ENCODE results near the gene LRTM2. TPM values are rescaled to one million over a fixed set of nuclear protein-coding genes. Genes with fewer than 3 reads are reported as not detected.

The LRTM2 gene
- total and polyA plus RNA-seq, 9 of the 15 experiments (the other 6 are each of a cell fraction or from before 2014, with no cell fraction given), result 0.09 TPM; not detected in 8

DNA sequence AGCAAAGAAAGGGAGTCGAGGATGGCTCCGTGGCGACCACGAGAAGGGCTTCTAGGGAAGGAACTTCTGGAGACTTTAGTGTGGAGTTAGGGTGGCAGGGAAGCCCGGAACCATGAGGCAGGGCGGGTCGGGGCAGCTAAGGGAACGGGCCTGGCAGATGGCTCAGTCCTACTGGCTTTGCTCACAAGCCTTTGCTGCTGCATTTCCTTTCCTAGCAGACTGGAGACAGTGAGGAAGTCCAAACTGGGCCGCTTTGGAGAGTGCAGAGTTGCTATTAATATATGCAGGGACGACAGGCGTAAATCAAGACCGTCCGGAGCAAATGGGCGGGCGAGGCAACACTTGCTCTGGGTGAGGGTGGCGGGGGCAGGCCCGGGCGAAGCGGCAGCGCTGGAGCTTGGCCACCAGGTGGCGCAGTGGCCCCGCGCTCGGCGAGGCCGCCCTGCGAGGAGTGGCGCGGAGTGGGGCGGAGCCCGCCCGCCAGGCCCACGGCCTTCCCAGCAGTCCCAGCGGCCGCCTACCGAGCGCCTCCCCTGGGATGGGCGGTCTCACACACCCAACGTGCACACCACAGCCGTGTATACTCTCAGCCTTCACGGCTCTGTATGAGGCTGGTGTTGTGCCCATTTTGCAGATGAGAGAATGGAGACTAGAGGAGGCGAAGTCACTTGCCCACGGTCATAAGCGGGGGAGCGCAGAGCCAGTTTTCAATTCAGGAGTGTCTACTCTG is 24.4 kb upstream of the LRTM2 start (continued):
- TF ChIP-seq HNRNPL (IDR thresholded peaks at IDR 0.05; ENCODE audit: low read depth, low read length) (no peak), L3MBTL2 (IDR thresholded peaks at IDR 0.05) (0 out of 2 replicates have a peak, but pooled peaks have one; percentile 53), PHB (CRISPR knock-in tag; IDR thresholded peaks at IDR 0.05) (no peak), MYC (IDR thresholded peaks at IDR 0.05; ENCODE audit: low read depth, low read length) (peak; percentile 32; the same call in 1 of the 2 replicates), MYC (CRISPR knock-in tag; IDR thresholded peaks at IDR 0.05; ENCODE audit: borderline replicate concordance, low read depth) (no peak), ETV5 (CRISPR knock-in tag; IDR thresholded peaks at IDR 0.05; ENCODE audit: low read depth) (0 out of 2 replicates have a peak, but pooled peaks have one; percentile 41), ZNF76 (CRISPR knock-in tag; IDR thresholded peaks at IDR 0.05; ENCODE audit: borderline replicate concordance) (no peak), SAFB (IDR thresholded peaks at IDR 0.05; ENCODE audit: borderline replicate concordance, low read depth, low read length) (0 out of 2 replicates have a peak, but pooled peaks have one; percentile 31), IRF2 (CRISPR knock-in tag; IDR thresholded peaks at IDR 0.05) (no peak), ZFP36 (IDR thresholded peaks at IDR 0.05; ENCODE audit: low read depth, low read length, partially characterized antibody) (peak; percentile 17), PHF8 (IDR thresholded peaks at IDR 0.05; ENCODE audit: borderline replicate concordance, low read length) (peak; percentile 14; the same call in 1 of the 2 replicates), GABPB2 (CRISPR knock-in tag; conservative IDR thresholded peaks at IDR 0.05) (no peak), GABPB1 (CRISPR knock-in tag; IDR thresholded peaks at IDR 0.05) (no peak), ZNF561 (CRISPR knock-in tag; conservative IDR thresholded peaks at IDR 0.05) (no peak), ZNF316 (IDR thresholded peaks at IDR 0.05) (no peak), KDM1A (IDR thresholded peaks at IDR 0.05) (peak in 1 of 2 experiments; percentile 74; a peak in 2 of 4 replicates), MAFG (tag; conservative IDR thresholded peaks at IDR 0.05) (no peak), NR1H2 (CRISPR knock-in tag; IDR thresholded peaks at IDR 0.05) (no peak), RAD21 (CRISPR knock-in tag; conservative IDR thresholded peaks at IDR 0.05 in 1 of 2, IDR thresholded peaks at IDR 0.05 in 1 of 2) (peak; percentile 98), KAT7 (CRISPR knock-in tag; IDR thresholded peaks at IDR 0.05; ENCODE audit: borderline replicate concordance) (no peak), ESRRB (CRISPR knock-in tag; IDR thresholded peaks at IDR 0.05; ENCODE audit: borderline replicate concordance) (no peak), ZBED1 (IDR thresholded peaks at IDR 0.05) (0 out of 2 replicates have a peak, but pooled peaks have one; percentile 38), SIN3A (IDR thresholded peaks at IDR 0.05; ENCODE audit: borderline replicate concordance in 2 of 2, control insufficient read depth in 1 of 2, low read depth in 2 of 2, low read length in 2 of 2) (no peak), ZSCAN29 (IDR thresholded peaks at IDR 0.05) (no peak)
- TF ChIP-seq, protein P1, sequence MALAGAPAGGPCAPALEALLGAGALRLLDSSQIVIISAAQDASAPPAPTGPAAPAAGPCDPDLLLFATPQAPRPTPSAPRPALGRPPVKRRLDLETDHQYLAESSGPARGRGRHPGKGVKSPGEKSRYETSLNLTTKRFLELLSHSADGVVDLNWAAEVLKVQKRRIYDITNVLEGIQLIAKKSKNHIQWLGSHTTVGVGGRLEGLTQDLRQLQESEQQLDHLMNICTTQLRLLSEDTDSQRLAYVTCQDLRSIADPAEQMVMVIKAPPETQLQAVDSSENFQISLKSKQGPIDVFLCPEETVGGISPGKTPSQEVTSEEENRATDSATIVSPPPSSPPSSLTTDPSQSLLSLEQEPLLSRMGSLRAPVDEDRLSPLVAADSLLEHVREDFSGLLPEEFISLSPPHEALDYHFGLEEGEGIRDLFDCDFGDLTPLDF (CRISPR knock-in tag; IDR thresholded peaks at IDR 0.05), result no peak
- TF ChIP-seq, protein P2, sequence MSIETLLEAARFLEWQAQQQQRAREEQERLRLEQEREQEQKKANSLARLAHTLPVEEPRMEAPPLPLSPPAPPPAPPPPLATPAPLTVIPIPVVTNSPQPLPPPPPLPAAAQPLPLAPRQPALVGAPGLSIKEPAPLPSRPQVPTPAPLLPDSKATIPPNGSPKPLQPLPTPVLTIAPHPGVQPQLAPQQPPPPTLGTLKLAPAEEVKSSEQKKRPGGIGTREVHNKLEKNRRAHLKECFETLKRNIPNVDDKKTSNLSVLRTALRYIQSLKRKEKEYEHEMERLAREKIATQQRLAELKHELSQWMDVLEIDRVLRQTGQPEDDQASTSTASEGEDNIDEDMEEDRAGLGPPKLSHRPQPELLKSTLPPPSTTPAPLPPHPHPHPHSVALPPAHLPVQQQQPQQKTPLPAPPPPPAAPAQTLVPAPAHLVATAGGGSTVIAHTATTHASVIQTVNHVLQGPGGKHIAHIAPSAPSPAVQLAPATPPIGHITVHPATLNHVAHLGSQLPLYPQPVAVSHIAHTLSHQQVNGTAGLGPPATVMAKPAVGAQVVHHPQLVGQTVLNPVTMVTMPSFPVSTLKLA (conservative IDR thresholded peaks at IDR 0.05), result peak in 1 of 2 experiments; percentile 33; a peak in 1 of 4 replicates
- TF ChIP-seq, protein P3, sequence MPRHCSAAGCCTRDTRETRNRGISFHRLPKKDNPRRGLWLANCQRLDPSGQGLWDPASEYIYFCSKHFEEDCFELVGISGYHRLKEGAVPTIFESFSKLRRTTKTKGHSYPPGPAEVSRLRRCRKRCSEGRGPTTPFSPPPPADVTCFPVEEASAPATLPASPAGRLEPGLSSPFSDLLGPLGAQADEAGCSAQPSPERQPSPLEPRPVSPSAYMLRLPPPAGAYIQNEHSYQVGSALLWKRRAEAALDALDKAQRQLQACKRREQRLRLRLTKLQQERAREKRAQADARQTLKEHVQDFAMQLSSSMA (CRISPR knock-in tag; IDR thresholded peaks at IDR 0.05), result no peak

All from K562 (cell line).